ENCODE measurements around the gene CHAC2.
"Not testable (repeated sequence)": the region's sequence is repeated elsewhere in the genome, so short reads cannot be mapped to it uniquely, and the experiment has no call there.

Gene CHAC2

GRCh38 chr2:53818854-53819435 is 51.3 kb downstream of the CHAC2 start:
- H3K4me1 ChIP-seq (ENCODE audit: insufficient read depth, insufficient read length) = no peaks in the 10 kb centered on the region
- no peaks in the 10 kb centered on the region for H3K9me3 ChIP-seq (ENCODE audit: insufficient read depth, low read length)
- H3K4me3 ChIP-seq (ENCODE audit: insufficient read length, low read depth) = no peak overlapping the region
- no peak for DNase-seq (ENCODE audit: low read depth, low spot score)
- H3K36me3 ChIP-seq (ENCODE audit: insufficient read depth, insufficient read length, low read length) = peaks cover 17% of the 10 kb centered on the region
- no peak overlapping the region for H3K9ac ChIP-seq (ENCODE audit: insufficient read length, low read depth)
- H3K27me3 ChIP-seq (ENCODE audit: insufficient read depth, insufficient read length) = no peaks in the 10 kb centered on the region
- no peak for TF ChIP-seq SUZ12 (IDR thresholded peaks at IDR 0.05; ENCODE audit: extremely low read depth, insufficient read depth, insufficient read length)

- no peak overlapping the region for H3K4me3 ChIP-seq (ENCODE audit: insufficient read length, low read depth)
- H3K9me3 ChIP-seq (ENCODE audit: insufficient read depth, low read length) = no peaks in the 10 kb centered on the region
- no peak overlapping the region for H3K9ac ChIP-seq (ENCODE audit: insufficient read length, low read depth)
- TF ChIP-seq ZNF274 (IDR thresholded peaks at IDR 0.05; ENCODE audit: low read depth, low read length) (no peak), SUZ12 (IDR thresholded peaks at IDR 0.05; ENCODE audit: extremely low read depth, insufficient read depth, insufficient read length) (no peak)
- no peak for DNase-seq (ENCODE audit: low read depth, low spot score)
- H3K4me1 ChIP-seq (ENCODE audit: insufficient read depth, insufficient read length) = no peaks in the 10 kb centered on the region
- no peaks in the 10 kb centered on the region for H3K27me3 ChIP-seq (ENCODE audit: insufficient read depth, insufficient read length)
- peaks cover 16% of the 10 kb centered on the region for H3K36me3 ChIP-seq (ENCODE audit: insufficient read depth, insufficient read length, low read length)
Measured at GRCh38 chr2:53819634-53820033, 52.0 kb downstream of the CHAC2 start.

GRCh38 chr2:53820048-53820447 is 52.4 kb downstream of the CHAC2 start:
- Histone ChIP-seq H3K4me3 (ENCODE audit: insufficient read length, low read depth) (no peak overlapping the region), H3K4me1 (ENCODE audit: insufficient read depth, insufficient read length) (no peaks in the 10 kb centered on the region), H3K36me3 (ENCODE audit: insufficient read depth, insufficient read length, low read length) (peaks cover 16% of the 10 kb centered on the region), H3K27me3 (ENCODE audit: insufficient read depth, insufficient read length) (no peaks in the 10 kb centered on the region), H3K9ac (ENCODE audit: insufficient read length, low read depth) (no peak overlapping the region), H3K9me3 (ENCODE audit: insufficient read depth, low read length) (no peaks in the 10 kb centered on the region)
- no peak for DNase-seq (ENCODE audit: low read depth, low spot score)
- TF ChIP-seq ZNF274 (IDR thresholded peaks at IDR 0.05; ENCODE audit: low read depth, low read length) = no peak
- TF ChIP-seq YY1 (IDR thresholded peaks at IDR 0.05; ENCODE audit: insufficient read depth, insufficient read length) = no peak
- no peak for TF ChIP-seq SUZ12 (IDR thresholded peaks at IDR 0.05; ENCODE audit: extremely low read depth, insufficient read depth, insufficient read length)

- DNase-seq (ENCODE audit: low read depth, low spot score) = no peak
- Histone ChIP-seq H3K4me1 (ENCODE audit: insufficient read depth, insufficient read length) (no peaks in the 10 kb centered on the region), H3K4me3 (ENCODE audit: insufficient read length, low read depth) (no peak overlapping the region), H3K9me3 (ENCODE audit: insufficient read depth, low read length) (no peaks in the 10 kb centered on the region), H3K36me3 (ENCODE audit: insufficient read depth, insufficient read length, low read length) (peaks cover 12% of the 10 kb centered on the region), H3K27me3 (ENCODE audit: insufficient read depth, insufficient read length) (no peaks in the 10 kb centered on the region), H3K9ac (ENCODE audit: insufficient read length, low read depth) (no peak overlapping the region)
- no peak for TF ChIP-seq ZNF274 (IDR thresholded peaks at IDR 0.05; ENCODE audit: low read depth, low read length)
- no peak for TF ChIP-seq SUZ12 (IDR thresholded peaks at IDR 0.05; ENCODE audit: extremely low read depth, insufficient read depth, insufficient read length)
Measured at GRCh38 chr2:53820711-53821110, 53.1 kb downstream of the CHAC2 start.

GRCh38 chr2:53821810-53822209 is 54.2 kb downstream of the CHAC2 start:
- no peaks in the 10 kb centered on the region for H3K9me3 ChIP-seq (ENCODE audit: insufficient read depth, low read length)
- no peak overlapping the region for H3K4me3 ChIP-seq (ENCODE audit: insufficient read length, low read depth)
- H3K9ac ChIP-seq (ENCODE audit: insufficient read length, low read depth) = no peak overlapping the region
- H3K27me3 ChIP-seq (ENCODE audit: insufficient read depth, insufficient read length) = no peaks in the 10 kb centered on the region
- H3K36me3 ChIP-seq (ENCODE audit: insufficient read depth, insufficient read length, low read length) = peaks cover 9% of the 10 kb centered on the region
- DNase-seq (ENCODE audit: low read depth, low spot score) = no peak
- H3K4me1 ChIP-seq (ENCODE audit: insufficient read depth, insufficient read length) = no peaks in the 10 kb centered on the region
- no peak for TF ChIP-seq ZNF274 (IDR thresholded peaks at IDR 0.05; ENCODE audit: low read depth, low read length)
- no peak for TF ChIP-seq YY1 (IDR thresholded peaks at IDR 0.05; ENCODE audit: insufficient read depth, insufficient read length)

GRCh38 chr2:53823639-53824038 is 56.0 kb downstream of the CHAC2 start:
- H3K4me1 ChIP-seq (ENCODE audit: insufficient read depth, insufficient read length); H3K4me3 ChIP-seq (ENCODE audit: insufficient read length, low read depth); H3K36me3 ChIP-seq (ENCODE audit: insufficient read depth, insufficient read length, low read length); H3K9me3 ChIP-seq (ENCODE audit: insufficient read depth, low read length); H3K27me3 ChIP-seq (ENCODE audit: insufficient read depth, insufficient read length); DNase-seq (ENCODE audit: low read depth, low spot score); H3K9ac ChIP-seq (ENCODE audit: insufficient read length, low read depth): not testable (repeated sequence)
